Measurements from ENCODE around the gene TMEM190. TPM values are rescaled to one million over a fixed set of nuclear protein-coding genes. Genes with fewer than 3 reads are reported as not detected.

TMEM190 gene
- total RNA-seq, 1 experiment from 2014 or later, result 14.0 TPM

- in situ Hi-C loops (cut with HindIII; ENCODE audit: low sequenced_read_pairs), result no loop called here
- no peak for DNase-seq (ENCODE audit: low spot score)
Measured at GRCh38 chr19:55368106-55368505, 8.5 kb upstream of the TMEM190 start.

GRCh38 chr19:55368701-55369563, 7.7 kb upstream of the TMEM190 start:
- no peak for DNase-seq (ENCODE audit: low spot score)
- in situ Hi-C loops (cut with HindIII; ENCODE audit: low sequenced_read_pairs), result no loop called here

DNA sequence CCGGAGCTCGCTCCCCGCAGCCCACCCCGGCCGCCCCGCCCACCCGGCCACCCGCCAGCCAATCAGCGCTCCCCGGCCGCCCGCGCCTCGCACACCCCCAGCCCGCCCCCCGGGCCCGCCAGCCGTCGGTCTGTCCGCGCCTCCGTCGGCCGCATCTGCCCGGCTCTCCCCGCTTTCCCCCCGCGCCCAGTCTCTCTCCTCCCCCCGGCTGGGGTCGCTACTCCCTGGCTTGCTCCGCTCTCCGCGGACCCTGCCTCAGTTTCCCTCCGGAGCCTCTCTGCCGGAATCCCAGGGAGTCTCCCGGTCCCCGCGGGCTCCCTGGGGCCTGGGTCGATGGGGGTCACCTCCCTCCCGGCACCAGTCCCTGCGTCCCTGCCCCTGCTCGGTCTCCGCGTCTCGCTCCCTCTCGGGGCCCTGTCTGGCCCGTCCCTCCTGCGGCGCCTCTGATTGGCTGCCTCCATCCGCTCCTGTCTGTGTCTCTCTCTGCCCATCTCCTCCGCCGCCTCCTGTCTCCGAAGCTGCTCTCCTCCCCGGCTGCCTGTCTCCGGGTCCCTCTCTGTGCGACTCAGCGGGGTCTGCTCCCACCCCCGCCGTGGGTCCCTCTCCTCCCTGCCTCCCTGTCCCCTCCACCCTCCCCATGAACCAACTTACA, 6.8 kb upstream of the TMEM190 start:
- peak; percentile 38 for DNase-seq (ENCODE audit: low spot score)
- in situ Hi-C loops (cut with HindIII; ENCODE audit: low sequenced_read_pairs), result no loop called here

- DNase-seq (ENCODE audit: low spot score), result no peak
- in situ Hi-C loops (cut with HindIII; ENCODE audit: low sequenced_read_pairs), result no loop called here
Measured at GRCh38 chr19:55370305-55370988, 6.2 kb upstream of the TMEM190 start, which contains the start of gene IL11. IL11 (minus strand) TSS chr19:55370463; CDS start chr19:55370310, 153 bp downstream.

GRCh38 chr19:55372316-55373081, 4.1 kb upstream of the TMEM190 start:
- in situ Hi-C loops (cut with HindIII; ENCODE audit: low sequenced_read_pairs), result no loop called here
- no peak for DNase-seq (ENCODE audit: low spot score)

DNA sequence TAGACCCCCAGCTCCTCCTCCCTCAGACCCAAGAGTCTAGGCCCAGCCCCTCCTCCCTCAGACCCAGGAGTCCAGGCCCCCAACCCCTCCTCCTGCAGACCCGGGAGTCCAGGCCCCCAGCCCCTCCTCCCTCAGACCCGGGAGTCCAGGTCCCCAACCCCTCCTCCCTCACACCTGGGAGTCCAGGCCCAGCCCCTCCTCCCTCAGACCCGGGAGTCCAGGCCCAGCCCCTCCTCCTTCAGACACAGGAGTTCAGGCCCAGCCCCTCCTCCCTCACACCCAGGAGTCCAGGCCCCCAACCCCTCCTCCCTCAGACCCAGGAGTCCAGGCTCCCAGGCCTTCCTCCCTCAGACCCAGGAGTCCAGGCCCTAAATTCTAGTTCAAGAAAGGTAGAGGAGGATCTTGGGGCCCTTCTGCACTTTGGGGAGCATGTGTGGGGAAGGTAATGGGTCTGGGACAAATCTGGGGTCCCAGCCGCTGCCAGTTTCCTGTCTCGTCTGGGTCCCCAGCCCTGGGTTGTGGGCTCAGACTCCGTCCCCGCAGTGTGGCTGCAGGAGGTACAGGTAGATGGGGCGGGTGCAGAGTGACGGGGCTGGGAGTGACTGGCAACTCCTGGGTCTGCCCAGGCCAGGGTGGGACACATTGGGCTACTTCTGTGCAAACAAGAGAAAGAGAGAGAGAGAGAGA, 3.2 kb upstream of the TMEM190 start:
- in situ Hi-C loops (cut with HindIII; ENCODE audit: low sequenced_read_pairs), result no loop called here
- DNase-seq (ENCODE audit: low spot score), result no peak

DNA sequence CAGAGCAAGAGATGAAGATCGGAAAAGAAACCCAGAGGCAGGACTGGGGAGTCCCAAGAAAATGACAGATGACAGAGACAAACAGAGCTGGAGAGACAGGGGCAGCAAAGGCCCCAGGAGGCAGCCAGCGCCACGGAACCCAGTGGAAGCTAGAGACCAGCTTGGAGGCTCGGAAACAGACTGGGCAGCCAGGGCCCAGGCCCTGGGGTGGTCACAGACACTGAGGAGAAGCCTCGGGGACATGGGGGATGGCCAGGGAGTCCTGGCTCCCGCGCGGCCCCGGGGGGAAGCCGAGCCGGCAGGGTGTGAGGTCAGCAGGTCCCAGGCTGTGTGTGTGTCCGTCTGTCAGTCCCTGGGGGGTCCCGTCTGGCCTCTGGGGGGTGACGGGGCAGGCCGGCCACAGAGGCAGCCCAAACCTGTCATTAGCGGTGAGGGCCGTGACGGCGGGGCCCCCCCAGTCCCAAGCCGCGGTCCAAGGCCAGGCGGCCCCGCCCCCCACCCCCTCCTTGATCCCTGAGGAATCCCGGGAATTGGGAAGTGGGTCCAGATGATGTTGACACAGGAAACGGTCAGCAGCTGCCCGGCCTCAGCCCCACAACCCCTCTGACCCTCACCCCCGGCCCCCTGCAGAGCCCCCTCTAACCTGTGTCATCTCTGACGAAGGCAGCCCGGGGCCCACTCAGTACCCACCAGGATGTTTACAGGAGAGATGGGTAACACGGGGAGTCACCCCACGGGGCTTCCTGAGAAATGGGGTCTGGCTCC, 2.5 kb upstream of the TMEM190 start:
- no peak for DNase-seq (ENCODE audit: low spot score)
- in situ Hi-C loops (cut with HindIII; ENCODE audit: low sequenced_read_pairs), result no loop called here

GRCh38 chr19:55377356-55378131, 918 bp downstream of the TMEM190 start:
- in situ Hi-C loops (cut with HindIII; ENCODE audit: low sequenced_read_pairs), result no loop called here

GRCh38 chr19:55379174-55379573, 2.5 kb downstream of the TMEM190 start:
- no peak for DNase-seq (ENCODE audit: low spot score)
- in situ Hi-C loops (cut with HindIII; ENCODE audit: low sequenced_read_pairs), result no loop called here

More at GRCh38 chr19:55377356-55378131, 918 bp downstream of the TMEM190 start:
- no peak for DNase-seq (ENCODE audit: low spot score)

DNA sequence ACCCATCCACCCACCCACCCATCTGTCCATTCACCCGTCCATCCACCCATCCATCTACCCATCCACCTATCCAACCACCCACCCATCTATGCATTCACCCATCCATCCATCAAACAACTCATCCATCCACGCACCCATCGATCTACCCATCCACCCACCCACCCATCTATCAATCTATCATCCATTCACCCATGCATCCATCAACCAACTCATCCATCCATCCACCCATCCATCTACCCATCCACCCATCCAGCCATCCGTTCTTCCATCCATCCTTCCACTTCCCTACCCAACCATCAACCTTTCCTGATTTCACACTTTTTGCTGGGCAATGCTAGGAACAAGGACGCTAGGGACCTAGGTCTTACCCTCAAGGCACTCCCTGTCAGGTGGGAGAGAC, 5.4 kb downstream of the TMEM190 start:
- DNase-seq (ENCODE audit: low spot score), result no peak
- in situ Hi-C loops (cut with HindIII; ENCODE audit: low sequenced_read_pairs), result no loop called here

DNA sequence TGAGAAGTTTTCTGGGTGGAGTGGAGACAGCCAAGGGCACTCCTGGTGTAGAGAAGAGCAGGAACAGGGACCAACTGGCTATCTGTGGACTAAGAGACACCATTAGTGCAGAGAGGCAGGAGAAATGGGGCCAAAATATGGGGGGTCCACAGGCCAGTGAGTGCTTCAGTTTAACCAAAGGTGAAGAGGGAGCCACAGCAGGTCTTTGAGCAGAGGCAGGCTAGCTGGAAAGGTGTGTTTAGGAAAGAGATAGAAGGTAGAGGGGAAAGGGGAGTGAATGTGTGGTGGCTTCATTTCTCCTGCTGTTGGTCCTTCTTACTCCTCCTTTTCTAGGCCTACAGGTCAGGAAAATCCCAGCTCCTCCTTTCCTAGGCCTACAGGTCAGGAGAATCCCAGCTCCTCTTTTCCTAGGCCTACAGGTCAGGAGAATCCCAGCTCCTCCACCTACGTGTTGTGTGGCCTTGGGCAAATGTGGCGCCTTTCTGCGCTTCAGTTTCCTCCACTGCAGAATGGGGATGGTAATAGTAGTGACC, 6.0 kb downstream of the TMEM190 start:
- in situ Hi-C loops (cut with HindIII; ENCODE audit: low sequenced_read_pairs), result no loop called here
- DNase-seq (ENCODE audit: low spot score), result no peak

GRCh38 chr19:55383279-55384130, 6.9 kb downstream of the TMEM190 start:
- DNase-seq (ENCODE audit: low spot score), result peak; percentile 45
- in situ Hi-C loops (cut with HindIII; ENCODE audit: low sequenced_read_pairs), result no loop called here

DNA sequence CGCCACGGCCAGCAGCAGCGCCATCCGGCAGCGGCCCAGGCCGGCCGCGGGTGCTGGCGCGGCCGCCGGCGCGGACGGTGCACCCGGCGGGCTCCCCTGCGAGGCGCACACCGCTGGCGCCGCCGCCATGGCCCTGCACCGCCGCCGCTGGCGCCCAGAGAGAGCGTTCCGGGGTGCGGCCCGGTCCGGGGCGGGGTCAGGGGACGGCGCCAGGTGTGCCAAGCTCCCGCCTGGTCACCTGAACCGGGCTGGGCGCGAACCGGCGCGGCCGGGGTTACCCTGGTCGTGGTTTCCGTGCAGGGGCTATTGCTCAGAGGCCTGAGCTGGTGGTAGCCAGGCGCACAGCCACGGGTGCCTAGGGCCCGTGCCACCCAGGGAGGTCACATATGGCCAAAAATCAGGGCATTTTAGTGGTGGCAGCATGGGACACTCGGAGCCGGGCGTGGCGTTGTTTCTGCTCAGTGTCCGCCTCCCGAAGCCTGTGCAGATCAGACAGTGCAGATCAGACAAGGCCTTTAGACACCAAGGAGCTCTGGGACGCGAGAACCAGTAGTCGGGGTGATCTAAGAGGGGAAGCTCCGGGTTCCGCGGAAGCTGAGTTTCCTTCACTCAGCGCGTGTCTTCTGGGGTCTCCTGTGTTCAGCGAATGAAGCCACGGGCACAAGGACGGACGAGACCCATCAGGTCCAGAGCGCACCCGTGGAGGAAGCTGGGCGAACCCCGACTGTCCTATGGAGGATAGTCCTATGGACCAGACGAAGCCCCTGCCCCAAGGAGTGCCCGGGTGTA, 7.7 kb downstream of the TMEM190 start, which contains the start of gene TMEM238:
TSS of gene TMEM238 (minus strand) at position 162 of the 789 bp plus-strand sequence. CDS start at position 129, 33 bp downstream.
- DNase-seq (ENCODE audit: low spot score), result peak; percentile 49
- in situ Hi-C loops (cut with HindIII; ENCODE audit: low sequenced_read_pairs), result no loop called here

- peak; percentile 97 for DNase-seq (ENCODE audit: low spot score)
- in situ Hi-C loops (cut with HindIII; ENCODE audit: low sequenced_read_pairs), result no loop called here
Measured at GRCh38 chr19:55384920-55385723, 8.5 kb downstream of the TMEM190 start.

All from G401 (cell line).